Measurements from ENCODE around the gene ADD1.
A peak's percentile ranks its signal among the peaks of the same experiment; 100 is the strongest.

Gene ADD1

GRCh38 chr4:2961811-2962441, 118.3 kb downstream of the ADD1 start:
- TF ChIP-seq, protein P1, sequence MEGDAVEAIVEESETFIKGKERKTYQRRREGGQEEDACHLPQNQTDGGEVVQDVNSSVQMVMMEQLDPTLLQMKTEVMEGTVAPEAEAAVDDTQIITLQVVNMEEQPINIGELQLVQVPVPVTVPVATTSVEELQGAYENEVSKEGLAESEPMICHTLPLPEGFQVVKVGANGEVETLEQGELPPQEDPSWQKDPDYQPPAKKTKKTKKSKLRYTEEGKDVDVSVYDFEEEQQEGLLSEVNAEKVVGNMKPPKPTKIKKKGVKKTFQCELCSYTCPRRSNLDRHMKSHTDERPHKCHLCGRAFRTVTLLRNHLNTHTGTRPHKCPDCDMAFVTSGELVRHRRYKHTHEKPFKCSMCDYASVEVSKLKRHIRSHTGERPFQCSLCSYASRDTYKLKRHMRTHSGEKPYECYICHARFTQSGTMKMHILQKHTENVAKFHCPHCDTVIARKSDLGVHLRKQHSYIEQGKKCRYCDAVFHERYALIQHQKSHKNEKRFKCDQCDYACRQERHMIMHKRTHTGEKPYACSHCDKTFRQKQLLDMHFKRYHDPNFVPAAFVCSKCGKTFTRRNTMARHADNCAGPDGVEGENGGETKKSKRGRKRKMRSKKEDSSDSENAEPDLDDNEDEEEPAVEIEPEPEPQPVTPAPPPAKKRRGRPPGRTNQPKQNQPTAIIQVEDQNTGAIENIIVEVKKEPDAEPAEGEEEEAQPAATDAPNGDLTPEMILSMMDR (IDR thresholded peaks at IDR 0.05; ENCODE audit: low read depth, low read length), result no peak
- DNase-seq (ENCODE audit: extremely low read depth, low read depth), result no peak

DNA sequence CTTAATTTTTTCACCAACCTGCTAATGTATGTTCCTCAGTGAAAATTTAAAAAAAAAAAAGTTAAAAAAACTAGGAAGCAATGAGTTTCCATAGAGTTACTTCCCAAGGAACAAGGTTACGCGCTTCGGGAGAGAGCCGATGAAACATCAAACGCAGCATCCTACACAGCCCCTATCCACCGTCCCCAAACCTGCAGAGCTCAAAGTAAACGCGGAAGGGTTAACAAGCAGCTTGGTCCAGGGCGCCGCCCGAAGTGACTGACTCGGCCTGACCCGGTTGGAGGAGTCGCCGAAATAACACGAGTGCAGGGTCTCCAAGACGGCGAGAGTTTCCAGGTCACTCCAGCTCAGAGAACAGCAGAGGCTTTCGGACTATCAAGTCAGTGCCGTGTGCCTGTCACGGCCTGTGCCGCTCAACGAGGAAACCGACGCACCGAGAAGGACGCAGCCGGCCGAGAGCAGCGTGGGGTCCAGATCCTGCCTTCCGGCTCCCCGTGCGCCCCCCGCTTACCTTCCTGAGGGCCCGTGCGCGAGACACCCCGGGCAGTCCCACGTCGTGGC, 119.0 kb downstream of the ADD1 start:
- DNase-seq (ENCODE audit: extremely low read depth, low read depth), result no peak
- TF ChIP-seq, protein P1 (IDR thresholded peaks at IDR 0.05; ENCODE audit: low read depth, low read length), result no peak

DNA sequence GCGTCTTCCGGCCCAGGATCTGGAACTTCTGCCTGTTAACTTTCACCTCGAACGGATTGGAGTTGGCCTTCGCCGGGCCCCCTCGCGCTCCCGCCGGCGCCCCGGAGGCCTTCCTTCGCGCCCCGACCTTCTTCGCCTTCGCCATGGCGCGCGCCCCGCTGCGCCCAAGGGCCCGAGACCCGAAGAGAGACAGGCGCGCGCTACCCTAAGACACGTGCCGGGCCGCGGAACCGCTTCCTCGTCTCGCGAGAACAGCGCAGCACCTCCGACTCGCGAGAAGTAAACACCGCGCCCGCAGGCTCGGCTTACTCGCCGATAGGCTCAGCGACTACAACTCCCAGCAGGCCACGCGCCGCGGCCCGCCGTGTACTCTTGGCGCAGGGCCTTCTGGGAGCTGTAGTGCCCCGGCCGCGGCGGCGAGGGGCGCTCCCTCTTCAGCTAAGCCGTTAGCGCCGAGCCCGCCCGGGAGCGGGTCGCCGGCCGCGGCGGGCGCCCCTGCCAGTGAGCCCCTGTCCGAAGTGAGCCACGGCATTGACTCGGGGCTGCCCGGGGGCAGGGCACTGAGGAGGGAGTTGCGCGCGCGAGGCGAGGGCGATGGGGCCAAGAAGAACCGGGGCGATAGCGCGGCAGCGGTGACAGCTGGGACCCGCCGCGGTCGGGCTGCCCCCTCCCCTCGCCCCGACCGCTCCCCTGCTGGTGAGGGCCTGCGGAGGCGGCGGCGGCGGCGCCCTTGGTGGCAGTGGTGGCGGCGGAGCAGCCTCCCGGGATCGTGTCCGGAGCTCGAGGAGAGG, 119.7 kb downstream of the ADD1 start, which contains the start of the genes GRK4 and NOP14:
Gene GRK4, plus strand, starts transcription at position 397 of the 791 bp plus-strand sequence. CDS start 500 bp downstream, outside the sequence.
Gene NOP14, minus strand, starts transcription at position 232 of the 791 bp plus-strand sequence. Its CDS starts 87 bp downstream, at position 145.
- DNase-seq (ENCODE audit: extremely low read depth, low read depth), result peak; percentile 97
- TF ChIP-seq, protein P1 (IDR thresholded peaks at IDR 0.05; ENCODE audit: low read depth, low read length), result peak; percentile 18

DNA sequence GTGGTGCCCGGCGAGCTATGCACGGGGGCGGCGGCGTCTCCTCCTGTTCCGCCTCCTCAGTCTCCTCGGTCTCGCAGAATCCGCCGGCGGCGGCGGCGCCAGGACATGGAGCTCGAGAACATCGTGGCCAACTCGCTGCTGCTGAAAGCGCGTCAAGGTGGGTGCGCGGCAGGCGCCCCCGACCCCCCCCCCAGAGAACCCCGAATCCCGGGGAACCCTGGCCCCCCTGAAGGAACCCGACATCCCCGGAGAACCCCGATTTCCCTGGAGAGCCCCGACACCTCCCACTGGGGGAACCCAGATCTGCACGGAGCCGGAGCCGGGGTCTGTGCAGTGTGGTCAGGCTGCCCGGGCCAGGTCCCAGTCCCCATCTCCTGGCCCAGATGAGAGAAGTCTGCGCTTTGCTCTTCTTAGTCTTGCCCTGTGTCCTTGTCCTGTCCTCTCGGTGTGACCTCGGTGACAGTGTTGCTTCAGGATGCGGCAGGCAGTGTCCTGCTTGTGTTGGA, 120.4 kb downstream of the ADD1 start:
- TF ChIP-seq, protein P1 (IDR thresholded peaks at IDR 0.05; ENCODE audit: low read depth, low read length), result no peak
- no peak for DNase-seq (ENCODE audit: extremely low read depth, low read depth)

GRCh38 chr4:2964706-2965258, 121.1 kb downstream of the ADD1 start:
- TF ChIP-seq, protein P1 (IDR thresholded peaks at IDR 0.05; ENCODE audit: low read depth, low read length), result no peak
- no peak for DNase-seq (ENCODE audit: extremely low read depth, low read depth)

GRCh38 chr4:2965262-2965661, 121.6 kb downstream of the ADD1 start:
- TF ChIP-seq, protein P1 (IDR thresholded peaks at IDR 0.05; ENCODE audit: low read depth, low read length), result no peak
- no peak for DNase-seq (ENCODE audit: extremely low read depth, low read depth)

Measured in AG09319 (cell line).